GM12878 (cell line): ENCODE data around the gene DLG1. TPM values are rescaled to one million over a fixed set of nuclear protein-coding genes. Genes with fewer than 3 reads are reported as not detected.

ENCODE experiments used
- ATAC-seq: fragments of 200-7000 bp; cut with Tn5 transposase; 3 replicates; pipeline ENCODE4 v1.9.1; 2020; ENCODE audit warnings: mild to moderate bottlenecking, moderate library complexity
- BruUV-seq: library from RNA; stranded (reverse); fragments of 400-500 nt; replicated peaks from 2 replicates; lab custom pipeline; 2021; lab: Mats Ljungman, UMichigan
- CTCF ChIA-PET: fragments of 300-600 bp; sonication (Branson Sonifier 250); formaldehyde crosslinking; extraction: SDS; loops from one replicate; lab custom pipeline; 2021; ENCODE audit warnings: inconsistent platforms; lab: Yijun Ruan, JAX
- POLR2A ChIA-PET: fragments of 350-600 bp; formaldehyde crosslinking; extraction: SDS; loops from one replicate; lab custom pipeline; 2021; ENCODE audit warnings: inconsistent platforms; lab: Charles Lee
- RAD21 ChIA-PET: fragments of 300-600 bp; sonication (Branson Sonifier 250); formaldehyde crosslinking; loops from one replicate; lab custom pipeline; 2023; ENCODE audit warnings: antibody characterized with exemption; ENCODE audit not compliant: unreplicated experiment; lab: Charles Lee
- SMC1A ChIA-PET: fragments of 300-600 bp; sonication (Branson Sonifier 250); formaldehyde crosslinking; loops from one replicate; lab custom pipeline; 2023; ENCODE audit not compliant: unreplicated experiment, uncharacterized antibody; lab: Charles Lee
- DNase-seq: peaks from one replicate; pipeline ENCODE4 v3.0.0-alpha.2; 2011; ENCODE audit warnings: low read depth, low spot score
- FAIRE-seq: peaks from 3 replicates; lab custom pipeline; 2011; peaks lifted over from hg19 to GRCh38; lab: Jason Lieb, UNC
- H2AFZ ChIP-seq: 2 replicates; pipeline ENCODE4 v1.6.0; 2011; ENCODE audit warnings: low read depth, low read length, control low read depth; ENCODE audit not compliant: control insufficient read depth
- H3K27ac ChIP-seq: 2 replicates; pipeline ENCODE4 v1.5.1; 2011; ENCODE audit warnings: control low read depth; ENCODE audit not compliant: control insufficient read depth, insufficient read depth
- H3K27me3 ChIP-seq, 2 experiments: replicated peaks in 1 of 2; 2 replicates each; pipeline versions ENCODE4 v1.6.0 to v1.6.1; 2011; ENCODE audit warnings: low read length in 1 of 2; ENCODE audit not compliant: control insufficient read depth in 2 of 2, insufficient read depth in 2 of 2
- H3K36me3 ChIP-seq, 2 experiments: 2 replicates each; pipeline ENCODE4 v1.5.1; 2011; ENCODE audit warnings: low read length in 1 of 2; ENCODE audit not compliant: control insufficient read depth in 2 of 2, insufficient read depth in 2 of 2
- H3K4me1 ChIP-seq: 2 replicates; pipeline ENCODE4 v1.6.1; 2011; ENCODE audit warnings: mild to moderate bottlenecking, low read length, moderate library complexity, mixed read lengths; ENCODE audit not compliant: control insufficient read depth, insufficient read depth
- H3K4me2 ChIP-seq: 2 replicates; pipeline ENCODE4 v1.6.0; 2011; ENCODE audit warnings: control low read depth; ENCODE audit not compliant: control insufficient read depth, insufficient read depth
- H3K4me3 ChIP-seq: fragments of 200-600 bp; sonication (generic); 2 replicates; pipeline ENCODE4 v1.5.1; 2016
- H3K79me2 ChIP-seq: 2 replicates; pipeline ENCODE4 v1.6.0; 2011; ENCODE audit warnings: low read length; ENCODE audit not compliant: control insufficient read depth, insufficient read depth
- H3K9ac ChIP-seq: 2 replicates; pipeline ENCODE4 v1.8.0; 2011; ENCODE audit warnings: low read length, control low read depth, mixed read lengths; ENCODE audit not compliant: control insufficient read depth, insufficient read depth
- H3K9me3 ChIP-seq: replicated peaks from 3 replicates; pipeline ENCODE4 v1.5.1; 2011; ENCODE audit warnings: mild to moderate bottlenecking, low read length; ENCODE audit not compliant: control insufficient read depth, insufficient read depth
- H4K20me1 ChIP-seq: 2 replicates; pipeline ENCODE4 v1.6.0; 2011; ENCODE audit not compliant: control insufficient read depth, insufficient read depth
- ASH2L ChIP-seq: fragments of 300-600, 200-600 bp; sonication (generic); IDR thresholded peaks from 2 replicates; pipeline ENCODE4 v1.6.1; 2017; ENCODE audit warnings: low read depth, mild to moderate bottlenecking, borderline replicate concordance
- BMI1 ChIP-seq: fragments of 450-650 bp; IDR thresholded peaks from 2 replicates; pipeline ENCODE4 v1.6.1; 2016; ENCODE audit warnings: mild to moderate bottlenecking, moderate library complexity, borderline replicate concordance
- IKZF1 ChIP-seq: fragments of 450-650 bp; conservative IDR thresholded peaks from 2 replicates; pipeline ENCODE4 v1.6.1; 2017; ENCODE audit warnings: antibody characterized with exemption, mild to moderate bottlenecking
- POU2F2 ChIP-seq: IDR thresholded peaks from 3 replicates; pipeline ENCODE4 v1.6.1; 2011; ENCODE audit warnings: low read depth, mild to moderate bottlenecking, low read length, borderline replicate concordance
- RCOR1 ChIP-seq: conservative IDR thresholded peaks from 2 replicates; pipeline ENCODE4 v1.6.1; 2012; ENCODE audit warnings: low read depth, low read length, improper control_type of control experiment
- RELB ChIP-seq: fragments of 450-650 bp; IDR thresholded peaks from 2 replicates; pipeline ENCODE4 v1.6.1; 2017; ENCODE audit warnings: low read depth, mild to moderate bottlenecking, moderate library complexity
- RUNX3 ChIP-seq: IDR thresholded peaks from 2 replicates; pipeline ENCODE4 v1.6.1; 2012; ENCODE audit warnings: low read length, inconsistent platforms
- SIX5 ChIP-seq: IDR thresholded peaks from 2 replicates; pipeline ENCODE4 v1.6.1; 2011; ENCODE audit warnings: mild to moderate bottlenecking, low read depth, low read length, moderate library complexity; ENCODE audit not compliant: severe bottlenecking
- TARDBP ChIP-seq: IDR thresholded peaks from 2 replicates; pipeline ENCODE4 v1.6.1; 2016; ENCODE audit warnings: borderline replicate concordance
- ZBTB4 ChIP-seq: fragments of 450-650 bp; formaldehyde crosslinking; IDR thresholded peaks from 2 replicates; pipeline ENCODE4 v1.4.0; 2022; ENCODE audit warnings: mild to moderate bottlenecking, moderate library complexity
- ZNF384 ChIP-seq: IDR thresholded peaks from 2 replicates; pipeline ENCODE4 v1.6.1; 2012; ENCODE audit warnings: low read depth, mild to moderate bottlenecking, low read length, improper control_type of control experiment, borderline replicate concordance
- ZNF687 ChIP-seq: fragments of 450-650 bp; IDR thresholded peaks from 2 replicates; pipeline ENCODE4 v1.6.1; 2017; ENCODE audit warnings: mild to moderate bottlenecking, moderate library complexity
- WGBS: methylation state at CpG from one replicate; pipeline ENCODE4 v1.1.6; 2016; ENCODE audit warnings: low lambda C conversion rate; ENCODE audit not compliant: insufficient replicate concordance, insufficient coverage; ENCODE audit errors: missing lambda C conversion rate; 5-methylcytosine and 5-hydroxymethylcytosine counted together
- in situ Hi-C: fragments of 300-500 bp; cut with MboI; formaldehyde crosslinking; loops from 9 replicates; pipeline ENCODE4 v1.14.3; 2018; ENCODE audit warnings: mixed read lengths
- intact Hi-C: fragments of 100-400 bp; cut with micrococcal nuclease; formaldehyde crosslinking; loops from one replicate; pipeline ENCODE4 v1.14.2; 2022; ENCODE audit not compliant: unreplicated experiment
- polyA plus RNA-seq, 11 experiments: library from polyadenylated mRNA; depleted of rRNA in 4 of 11; unstranded in 6 of 11; stranded (reverse) in 5 of 11; fragments of >200 nt; fragmentation: Nextera tagmentation in 4 of 11; fragmentation: Illumina TruSeq in 1 of 11; extraction: Ambion mirVana in 4 of 11; extraction: Trizol in 1 of 11; gene quantifications; 1 replicate in 1 of 11; 2 replicates in 10 of 11; pipeline versions ENCODE4 v1.2.1 to v1.2.3, GENCODE V29; 2011 to 2016; ENCODE audit warnings: inconsistent platforms in 2 of 11, missing spikeins in 2 of 11, low read depth in 1 of 11
- total RNA-seq, 4 experiments: library from RNA; depleted of rRNA in 3 of 4; stranded (reverse); fragments of >200 nt in 3 of 4; fragmentation: Illumina TruSeq in 1 of 4; extraction: Trizol in 1 of 4; gene quantifications; 2 replicates each; pipeline versions ENCODE4 v1.2.1 to v1.2.3, GENCODE V29; 2013 to 2021

The DLG1 gene
- total and polyA plus RNA-seq, 10 of the 15 experiments (the other 5 are each of a cell fraction or from before 2014, with no cell fraction given): 9.2 to 63.1 (median 40.1) TPM

- TF ChIP-seq POU2F2: no peak
- no peak for TF ChIP-seq RUNX3
- TF ChIP-seq ASH2L: no peak
- no peak for TF ChIP-seq TARDBP
- TF ChIP-seq ZNF687: no peak
- no peak for TF ChIP-seq RCOR1
These were observed 10.2 kb upstream of the DLG1 start (continued) for GRCh38 chr3:197308591-197308990.

GRCh38 chr3:197306374-197307086 is 8.1 kb upstream of the DLG1 start:
- no peak overlapping the region for H3K9ac ChIP-seq
- ChIA-PET RAD21 (interaction anchor here (0.5 to 2.2 kb wide), 4 partner anchors 49 to 196 kb away, joined by 3 to 8 read pairs (median 4); no protein-coding TSS in a partner anchor), POLR2A (interaction anchor here (1.0 to 1.3 kb wide), 2 partner anchors 88 to 439 kb away, joined by 3 to 11 read pairs; partner anchors contain the start of gene SENP5), CTCF (interaction anchor here (1.0 kb wide), 1 partner anchor 30 kb away, joined by 4 read pairs; no protein-coding TSS in a partner anchor), SMC1A (interaction anchor here (1.3 to 1.7 kb wide), 2 partner anchors 11 to 50 kb away, joined by 4 to 5 read pairs; no protein-coding TSS in a partner anchor)
- DNase-seq (no peak), ATAC-seq (no peak), FAIRE-seq (no peak)
- peaks cover 19% of the 10 kb centered on the region for H3K4me1 ChIP-seq
- 0 out of 2 replicates have a peak overlapping the region, but pooled peaks have one; percentile 15 for H3K4me2 ChIP-seq
- no TSS peak for BruUV-seq
- 71% methylated on average over 7 of the region's 7 CpGs for WGBS
- no peaks in the 10 kb centered on the region for H3K79me2 ChIP-seq
- H3K9me3 ChIP-seq: no peaks in the 10 kb centered on the region
- H3K27ac ChIP-seq: no peak overlapping the region
- in situ Hi-C loops (no loop called here), intact Hi-C loops (loop anchor here (2.0 kb wide), 1 partner anchor 88 kb away; no protein-coding TSS in a partner anchor)
- H2AFZ ChIP-seq: no peak overlapping the region
- no peaks in the 10 kb centered on the region for H4K20me1 ChIP-seq
- H3K27me3 ChIP-seq: no peaks in the 10 kb centered on the region; a peak in 2 of 4 replicates
- H3K4me3 ChIP-seq: no peak overlapping the region
- H3K36me3 ChIP-seq: no peaks in the 10 kb centered on the region
- TF ChIP-seq RELB: no peak
- TF ChIP-seq ZNF384: no peak
- no peak for TF ChIP-seq ZBTB4 (CRISPR knock-in tag)
- TF ChIP-seq BMI1: no peak
- TF ChIP-seq IKZF1: no peak
- no peak for TF ChIP-seq SIX5
- TF ChIP-seq RUNX3: no peak
